ENCODE results near the gene TRAPPC11.
"Not testable (repeated sequence)": the region's sequence is repeated elsewhere in the genome, so short reads cannot be mapped to it uniquely, and the experiment has no call there.

TRAPPC11 gene

DNA sequence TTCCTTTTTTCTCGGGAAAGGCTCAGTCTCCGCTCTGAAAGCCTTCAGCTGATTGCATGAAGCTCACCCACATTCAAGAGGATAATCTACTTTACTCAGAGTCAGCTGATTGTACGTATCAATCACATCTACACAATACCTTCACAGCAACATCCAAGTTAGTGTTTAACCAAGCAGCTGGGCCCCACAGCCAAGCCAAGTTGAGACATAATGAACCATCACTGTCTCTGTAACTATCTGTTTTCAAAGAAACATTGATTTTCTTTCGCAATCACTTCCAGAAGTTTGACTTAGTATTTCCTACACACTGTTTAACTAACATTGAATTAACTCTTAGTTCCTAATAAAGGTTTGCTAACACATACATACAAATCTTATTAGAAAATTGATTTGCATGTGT is 40.4 kb upstream of the TRAPPC11 start:
- in situ Hi-C loops (cut with MboI; ENCODE audit: low pct_unique_long_range_greater_than_20kb, low sequenced_read_pairs, unreplicated experiment) = no loop called here
- TF ChIP-seq, protein P1, sequence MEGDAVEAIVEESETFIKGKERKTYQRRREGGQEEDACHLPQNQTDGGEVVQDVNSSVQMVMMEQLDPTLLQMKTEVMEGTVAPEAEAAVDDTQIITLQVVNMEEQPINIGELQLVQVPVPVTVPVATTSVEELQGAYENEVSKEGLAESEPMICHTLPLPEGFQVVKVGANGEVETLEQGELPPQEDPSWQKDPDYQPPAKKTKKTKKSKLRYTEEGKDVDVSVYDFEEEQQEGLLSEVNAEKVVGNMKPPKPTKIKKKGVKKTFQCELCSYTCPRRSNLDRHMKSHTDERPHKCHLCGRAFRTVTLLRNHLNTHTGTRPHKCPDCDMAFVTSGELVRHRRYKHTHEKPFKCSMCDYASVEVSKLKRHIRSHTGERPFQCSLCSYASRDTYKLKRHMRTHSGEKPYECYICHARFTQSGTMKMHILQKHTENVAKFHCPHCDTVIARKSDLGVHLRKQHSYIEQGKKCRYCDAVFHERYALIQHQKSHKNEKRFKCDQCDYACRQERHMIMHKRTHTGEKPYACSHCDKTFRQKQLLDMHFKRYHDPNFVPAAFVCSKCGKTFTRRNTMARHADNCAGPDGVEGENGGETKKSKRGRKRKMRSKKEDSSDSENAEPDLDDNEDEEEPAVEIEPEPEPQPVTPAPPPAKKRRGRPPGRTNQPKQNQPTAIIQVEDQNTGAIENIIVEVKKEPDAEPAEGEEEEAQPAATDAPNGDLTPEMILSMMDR (IDR thresholded peaks at IDR 0.05; ENCODE audit: extremely low read depth, insufficient read depth, missing control alignments) = no peak
- no peak for DNase-seq (ENCODE audit: low spot score)

- TF ChIP-seq, protein P1 (IDR thresholded peaks at IDR 0.05; ENCODE audit: extremely low read depth, insufficient read depth, missing control alignments) = no peak
- DNase-seq (ENCODE audit: low spot score) = no peak
- in situ Hi-C loops (cut with MboI; ENCODE audit: low pct_unique_long_range_greater_than_20kb, low sequenced_read_pairs, unreplicated experiment) = no loop called here
Measured at GRCh38 chr4:183620421-183620820, 38.7 kb upstream of the TRAPPC11 start.

- in situ Hi-C loops (cut with MboI; ENCODE audit: low pct_unique_long_range_greater_than_20kb, low sequenced_read_pairs, unreplicated experiment) = no loop called here
Measured at GRCh38 chr4:183621875-183622274, 37.2 kb upstream of the TRAPPC11 start.

DNA sequence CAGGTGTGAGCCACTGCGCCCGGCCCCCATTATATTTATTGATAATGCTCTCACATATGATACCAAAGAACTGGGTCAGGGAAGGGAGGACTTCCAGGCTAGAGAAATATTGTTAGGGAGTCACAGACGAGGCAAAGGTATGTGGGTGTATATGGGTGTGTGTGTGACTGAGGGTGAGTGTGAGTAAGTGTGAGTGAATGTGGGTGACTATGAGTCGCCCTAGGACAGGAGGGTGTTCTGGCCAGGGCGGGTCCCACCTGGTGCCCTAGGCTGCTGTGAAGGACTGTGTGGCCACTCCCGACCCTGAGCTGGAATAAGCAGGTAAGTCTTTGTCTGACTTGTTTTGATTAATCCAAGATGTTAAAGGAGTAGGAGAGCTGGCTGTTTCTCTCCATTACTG is 34.5 kb upstream of the TRAPPC11 start:
- in situ Hi-C loops (cut with MboI; ENCODE audit: low pct_unique_long_range_greater_than_20kb, low sequenced_read_pairs, unreplicated experiment) = no loop called here
- DNase-seq (ENCODE audit: low spot score) = no peak
- TF ChIP-seq, protein P1 (IDR thresholded peaks at IDR 0.05; ENCODE audit: extremely low read depth, insufficient read depth, missing control alignments) = no peak

More at GRCh38 chr4:183621875-183622274, 37.2 kb upstream of the TRAPPC11 start:
- TF ChIP-seq, protein P1 (IDR thresholded peaks at IDR 0.05; ENCODE audit: extremely low read depth, insufficient read depth, missing control alignments) = no peak
- no peak for DNase-seq (ENCODE audit: low spot score)

GRCh38 chr4:183626168-183626567 is 32.9 kb upstream of the TRAPPC11 start:
- TF ChIP-seq, protein P1 (IDR thresholded peaks at IDR 0.05; ENCODE audit: extremely low read depth, insufficient read depth, missing control alignments) = no peak
- DNase-seq (ENCODE audit: low spot score) = no peak
- in situ Hi-C loops (cut with MboI; ENCODE audit: low pct_unique_long_range_greater_than_20kb, low sequenced_read_pairs, unreplicated experiment) = no loop called here

DNA sequence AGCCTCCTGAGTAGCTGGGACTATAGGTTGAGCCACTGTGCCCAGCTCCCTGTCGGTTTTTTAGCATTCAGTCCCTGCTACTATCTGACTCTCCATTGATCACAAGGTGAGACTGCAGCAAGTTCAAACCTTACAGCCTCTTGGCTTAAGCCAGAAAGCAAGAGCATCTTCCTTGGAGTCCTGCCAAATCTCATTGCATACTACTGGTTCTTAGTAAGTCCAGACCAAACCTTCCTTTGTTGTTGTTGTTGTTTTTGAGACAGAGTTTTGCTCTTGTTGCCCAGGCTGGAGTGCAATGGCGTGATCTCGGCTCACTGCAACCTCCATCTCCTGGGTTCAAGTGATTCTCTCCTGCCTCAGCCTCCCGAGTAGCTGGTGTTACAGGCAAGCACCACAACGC is 31.8 kb upstream of the TRAPPC11 start:
- in situ Hi-C loops (cut with MboI; ENCODE audit: low pct_unique_long_range_greater_than_20kb, low sequenced_read_pairs, unreplicated experiment); DNase-seq (ENCODE audit: low spot score): not testable (repeated sequence)

GRCh38 chr4:183627979-183628588 is 31.0 kb upstream of the TRAPPC11 start:
- no peak for DNase-seq (ENCODE audit: low spot score)
- TF ChIP-seq, protein P1 (IDR thresholded peaks at IDR 0.05; ENCODE audit: extremely low read depth, insufficient read depth, missing control alignments) = no peak
- in situ Hi-C loops (cut with MboI; ENCODE audit: low pct_unique_long_range_greater_than_20kb, low sequenced_read_pairs, unreplicated experiment) = no loop called here
